SK-N-SH (cell line): ENCODE data around the gene RTN4RL1. TPM values are rescaled to one million over a fixed set of nuclear protein-coding genes. Genes with fewer than 3 reads are reported as not detected.

Source experiments
- CTCF ChIA-PET: fragments of 300-600, 350-600 bp; formaldehyde crosslinking; extraction: SDS; loops from one replicate; lab custom pipeline; 2021; lab: Yijun Ruan, JAX
- POLR2A ChIA-PET: fragments of 350-600 bp; sonication (Branson Sonifier 250); formaldehyde crosslinking; extraction: SDS; loops from one replicate; lab custom pipeline; 2020; ENCODE audit warnings: antibody characterized with exemption, inconsistent platforms; lab: Yijun Ruan, JAX
- DNase-seq: peaks from one replicate; pipeline ENCODE4 v3.0.0; 2012
- H2AFZ ChIP-seq: fragments of 200-600 bp; sonication (generic); 2 replicates; pipeline ENCODE4 v1.8.1; 2016; ENCODE audit warnings: antibody characterized with exemption, mild to moderate bottlenecking, low read depth
- H3F3A ChIP-seq: fragments of 200-600 bp; sonication (generic); replicated peaks from 2 replicates; pipeline ENCODE3; 2016; ENCODE audit warnings: antibody characterized with exemption, mild to moderate bottlenecking; ENCODE audit not compliant: insufficient read depth
- H3K27ac ChIP-seq, 2 experiments: fragments of 200-500 bp in 1 of 2; fragments of 200-600 bp in 1 of 2; sonication (Bioruptor generic) in 1 of 2; sonication (generic), shearing (Covaris generic) in 1 of 2; 2 replicates each; pipeline versions ENCODE4 v1.5.1 to v1.6.1; 2014 to 2016; ENCODE audit warnings: low read depth in 2 of 2, inconsistent platforms in 1 of 2, low read length in 1 of 2, mild to moderate bottlenecking in 1 of 2, mixed read lengths in 1 of 2
- H3K27me3 ChIP-seq: fragments of 200-600 bp; sonication (generic), shearing (Covaris generic); 2 replicates; pipeline ENCODE4 v1.6.1; 2016; ENCODE audit warnings: mixed run types; ENCODE audit not compliant: insufficient read depth
- H3K36me3 ChIP-seq, 2 experiments: fragments of 200-500 bp in 1 of 2; fragments of 200-600 bp in 1 of 2; sonication (Bioruptor generic) in 1 of 2; sonication (generic) in 1 of 2; replicated peaks in 1 of 2; 2 replicates each; pipeline versions ENCODE3 to v1.5.1; 2014 to 2016; ENCODE audit warnings: low read length in 1 of 2, mild to moderate bottlenecking in 1 of 2; ENCODE audit not compliant: insufficient read depth in 2 of 2, control insufficient read depth in 1 of 2
- H3K4me1 ChIP-seq, 2 experiments: fragments of 200-500 bp in 1 of 2; fragments of 200-600 bp in 1 of 2; sonication (Bioruptor generic) in 1 of 2; sonication (generic), shearing (Covaris generic) in 1 of 2; 2 replicates each; pipeline versions ENCODE4 v1.5.1 to v1.6.1; 2014 to 2016; ENCODE audit warnings: low read depth in 1 of 2, low read length in 1 of 2, mixed run types in 1 of 2; ENCODE audit not compliant: insufficient read depth in 2 of 2, control insufficient read depth in 1 of 2
- H3K4me2 ChIP-seq: fragments of 200-600 bp; sonication (generic), shearing (Covaris generic); 2 replicates; pipeline ENCODE4 v1.6.1; 2017; ENCODE audit warnings: mixed run types
- H3K4me3 ChIP-seq, 2 experiments: fragments of 200-500 bp in 1 of 2; fragments of 200-600 bp in 1 of 2; sonication (Bioruptor generic) in 1 of 2; sonication (generic), shearing (Covaris generic) in 1 of 2; 2 replicates each; pipeline versions ENCODE4 v1.5.1 to v1.8.1; 2014 to 2016; ENCODE audit warnings: low read depth in 2 of 2, inconsistent platforms in 1 of 2, low read length in 1 of 2, mild to moderate bottlenecking in 1 of 2, mixed read lengths in 1 of 2, moderate library complexity in 1 of 2
- H3K79me2 ChIP-seq: fragments of 200-600 bp; sonication (generic); 2 replicates; pipeline ENCODE4 v1.8.1; 2017; ENCODE audit warnings: mild to moderate bottlenecking; ENCODE audit not compliant: insufficient read depth
- H3K9ac ChIP-seq: fragments of 200-600 bp; sonication (generic); 2 replicates; pipeline ENCODE4 v1.6.1; 2017; ENCODE audit warnings: mixed run types
- H3K9me2 ChIP-seq: fragments of 200-600 bp; sonication (generic); 2 replicates; pipeline ENCODE4 v1.6.1; 2017; ENCODE audit warnings: mixed run types
- H3K9me3 ChIP-seq: fragments of 200-600 bp; sonication (generic); 2 replicates; pipeline ENCODE4 v1.6.1; 2017; ENCODE audit warnings: mixed run types, mild to moderate bottlenecking, moderate library complexity
- H4K20me1 ChIP-seq: fragments of 200-600 bp; sonication (generic); 2 replicates; pipeline ENCODE4 v1.6.1; 2017; ENCODE audit warnings: mild to moderate bottlenecking, mixed run types; ENCODE audit not compliant: insufficient read depth
- CHD2 ChIP-seq: fragments of 150-350 bp; IDR thresholded peaks from 2 replicates; pipeline ENCODE4 v1.6.1; 2018; ENCODE audit warnings: low read length; ENCODE audit not compliant: partially characterized antibody
- CTCF ChIP-seq: fragments of 200-600 bp; sonication (generic); IDR thresholded peaks from 2 replicates; pipeline ENCODE4 v1.6.1; 2017; ENCODE audit warnings: antibody characterized with exemption, mild to moderate bottlenecking, moderate library complexity
- ELF1 ChIP-seq: IDR thresholded peaks from 2 replicates; pipeline ENCODE4 v1.4.0; 2012
- EP300 ChIP-seq, 2 experiments: IDR thresholded peaks; 2 replicates each; pipeline versions ENCODE4 v1.4.0 to v1.6.1; 2012; ENCODE audit warnings: borderline replicate concordance in 1 of 2, low read depth in 1 of 2, low read length in 1 of 2
- GABPA ChIP-seq: IDR thresholded peaks from 2 replicates; pipeline ENCODE4 v1.4.0; 2012; ENCODE audit warnings: low read depth, mild to moderate bottlenecking
- MAX ChIP-seq: IDR thresholded peaks from 2 replicates; pipeline ENCODE4 v1.4.0; 2012; ENCODE audit warnings: low read depth
- NRF1 ChIP-seq: IDR thresholded peaks from 2 replicates; pipeline ENCODE4 v1.6.1; 2012; ENCODE audit warnings: low read depth, mild to moderate bottlenecking, low read length
- PBX3 ChIP-seq: IDR thresholded peaks from 2 replicates; pipeline ENCODE4; 2012
- POLR2AphosphoS5 ChIP-seq: IDR thresholded peaks from 2 replicates; pipeline ENCODE4 v1.6.1; 2012; ENCODE audit warnings: low read depth, low read length
- RCOR1 ChIP-seq: fragments of 150-350 bp; IDR thresholded peaks from 2 replicates; pipeline ENCODE4 v1.6.1; 2017; ENCODE audit warnings: antibody characterized with exemption, low read length
- RFX5 ChIP-seq: IDR thresholded peaks from 2 replicates; pipeline ENCODE4 v1.6.1; 2012; ENCODE audit warnings: mild to moderate bottlenecking, improper control_type of control experiment, low read length
- RXRA ChIP-seq: IDR thresholded peaks from 2 replicates; pipeline ENCODE4 v1.4.0; 2012; ENCODE audit warnings: low read depth, mild to moderate bottlenecking, borderline replicate concordance
- TCF12 ChIP-seq: IDR thresholded peaks from 2 replicates; pipeline ENCODE4 v1.4.0; 2012
- WGBS: methylation state at CpG from one replicate; pipeline ENCODE4 v1.1.6; 2017; ENCODE audit warnings: low lambda C conversion rate; 5-methylcytosine and 5-hydroxymethylcytosine counted together
- polyA plus RNA-seq, 3 experiments: library from polyadenylated mRNA; depleted of rRNA; stranded (reverse); fragments of >200 nt; gene quantifications; 2 replicates each; pipeline ENCODE4 v1.2.3, GENCODE V29; 2012
- TF ChIP-seq, protein P1 (sequence below): fragments of 150-350 bp; IDR thresholded peaks from 2 replicates; pipeline ENCODE4 v1.6.1; 2016; ENCODE audit warnings: mild to moderate bottlenecking, low read depth, low read length

Gene RTN4RL1
- polyA plus RNA-seq, 1 of the 3 experiments (the other 2 are of a cell fraction) = 0.07 TPM

DNA sequence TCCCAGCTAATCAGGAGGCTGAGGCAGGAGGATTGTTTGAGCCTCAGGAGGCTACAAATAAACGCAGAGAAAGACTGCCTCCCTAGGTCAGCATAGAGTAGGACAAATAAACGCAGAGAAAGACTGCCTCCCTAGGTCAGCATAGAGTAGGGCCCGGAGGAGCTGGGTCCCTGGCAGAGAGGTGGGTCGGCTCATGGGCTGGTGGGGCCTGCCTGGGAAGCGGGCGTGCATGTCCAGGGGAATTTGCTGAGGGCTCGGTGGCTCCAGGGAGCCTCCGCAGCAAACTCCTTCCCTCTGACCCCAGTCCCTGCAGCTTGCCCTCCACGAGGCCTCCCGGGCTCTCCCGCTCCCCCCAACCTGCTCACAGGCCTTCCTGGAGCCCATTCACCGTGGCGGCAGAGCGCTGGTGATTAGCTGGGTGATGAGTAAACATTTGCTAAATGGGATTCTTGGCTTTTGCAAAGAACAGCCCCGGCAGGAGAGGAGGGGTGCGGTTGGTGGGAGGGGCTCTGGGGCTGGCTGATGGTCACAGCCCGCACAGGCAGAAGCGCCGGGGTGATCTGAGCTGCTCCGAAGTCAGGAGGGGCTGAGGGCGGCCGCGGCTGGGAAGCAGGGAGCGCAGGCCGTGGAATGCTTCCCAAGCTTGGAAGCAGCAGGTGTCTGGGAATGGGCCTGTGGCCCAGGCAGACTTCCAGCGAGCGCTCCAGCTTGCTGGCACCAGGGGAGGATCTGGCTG lies 93.1 kb downstream of the RTN4RL1 start:
- H3K9me2 ChIP-seq = no peaks in the 10 kb centered on the region
- no peaks in the 10 kb centered on the region for H3F3A ChIP-seq
- no peak overlapping the region for H3K27ac ChIP-seq
- no peaks in the 10 kb centered on the region for H3K9me3 ChIP-seq
- H2AFZ ChIP-seq = no peak overlapping the region
- no peak for TF ChIP-seq RFX5
- no peak for TF ChIP-seq PBX3
- TF ChIP-seq GABPA = no peak
- TF ChIP-seq RCOR1 = no peak
- TF ChIP-seq NRF1 = no peak
- no peak for TF ChIP-seq ELF1
- no peak for TF ChIP-seq RXRA
- TF ChIP-seq CHD2 = no peak
- no peak overlapping the region for H3K4me3 ChIP-seq
- no peaks in the 10 kb centered on the region for H3K27me3 ChIP-seq
- H3K79me2 ChIP-seq = no peaks in the 10 kb centered on the region
- DNase-seq = no peak
- H3K4me1 ChIP-seq = peaks cover 0 to 4% of the 10 kb centered on the region in 2 experiments; a peak in 1 of 4 replicates
- H4K20me1 ChIP-seq = no peaks in the 10 kb centered on the region
- POLR2A ChIA-PET = interaction anchor here (0.7 kb wide), 1 partner anchor 15 kb away, joined by 3 read pairs; no protein-coding TSS in a partner anchor
- H3K4me2 ChIP-seq = no peak overlapping the region
- H3K9ac ChIP-seq = no peak overlapping the region
- no peaks in the 10 kb centered on the region for H3K36me3 ChIP-seq
- 78% methylated on average over 27 of the region's 27 CpGs for WGBS
- CTCF ChIA-PET = interaction anchor here (2.6 kb wide), 1 partner anchor 94 kb away, joined by 9 read pairs; no protein-coding TSS in a partner anchor

DNA sequence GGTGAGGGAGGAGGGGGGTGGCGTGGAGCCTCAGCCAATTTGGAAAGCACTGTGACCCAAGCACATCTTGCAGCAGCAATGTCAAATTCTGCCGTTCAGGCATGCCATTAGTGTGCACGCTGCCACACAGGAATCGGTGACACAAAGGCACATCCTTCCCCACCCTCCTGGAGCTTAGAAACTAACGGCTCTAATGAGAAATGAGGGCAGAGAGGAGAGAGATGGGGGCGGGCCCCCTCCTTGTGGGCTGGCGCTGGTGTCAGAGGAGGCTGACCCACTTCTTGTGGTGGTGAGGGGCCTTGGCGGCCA lies 94.8 kb downstream of the RTN4RL1 start:
- WGBS = 51% methylated on average over 5 of the region's 8 CpGs
- no peaks in the 10 kb centered on the region for H3K79me2 ChIP-seq

More for the DNA sequence above, 94.8 kb downstream of the RTN4RL1 start:
- no peak overlapping the region for H3K4me3 ChIP-seq
- H3K9me2 ChIP-seq = no peaks in the 10 kb centered on the region
- POLR2A ChIA-PET = no interaction called here
- no peak overlapping the region for H3K27ac ChIP-seq
- no peaks in the 10 kb centered on the region for H3K27me3 ChIP-seq
- H3K36me3 ChIP-seq = no peaks in the 10 kb centered on the region
- H3K9me3 ChIP-seq = no peaks in the 10 kb centered on the region
- TF ChIP-seq MAX = no peak
- TF ChIP-seq, protein P1, sequence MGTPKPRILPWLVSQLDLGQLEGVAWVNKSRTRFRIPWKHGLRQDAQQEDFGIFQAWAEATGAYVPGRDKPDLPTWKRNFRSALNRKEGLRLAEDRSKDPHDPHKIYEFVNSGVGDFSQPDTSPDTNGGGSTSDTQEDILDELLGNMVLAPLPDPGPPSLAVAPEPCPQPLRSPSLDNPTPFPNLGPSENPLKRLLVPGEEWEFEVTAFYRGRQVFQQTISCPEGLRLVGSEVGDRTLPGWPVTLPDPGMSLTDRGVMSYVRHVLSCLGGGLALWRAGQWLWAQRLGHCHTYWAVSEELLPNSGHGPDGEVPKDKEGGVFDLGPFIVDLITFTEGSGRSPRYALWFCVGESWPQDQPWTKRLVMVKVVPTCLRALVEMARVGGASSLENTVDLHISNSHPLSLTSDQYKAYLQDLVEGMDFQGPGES = no peak
- TF ChIP-seq TCF12 = no peak
- TF ChIP-seq EP300 (IDR thresholded peaks at IDR 0.05; ENCODE audit: borderline replicate concordance in 1 of 2, low read depth in 1 of 2, low read length in 1 of 2) = no peak
- TF ChIP-seq NRF1 = no peak
- TF ChIP-seq POLR2AphosphoS5 = no peak
- TF ChIP-seq CTCF = no peak
- TF ChIP-seq, all 33 proteins: peak for 0
- Histone ChIP-seq H4K20me1 (no peaks in the 10 kb centered on the region), H3K9ac (no peak overlapping the region), H3K4me2 (no peak overlapping the region), H3K4me1 (peaks cover 0 to 4% of the 10 kb centered on the region in 2 experiments; a peak in 1 of 4 replicates), H2AFZ (no peak overlapping the region), H3F3A (no peaks in the 10 kb centered on the region)
- no peak for DNase-seq
- CTCF ChIA-PET = interaction anchor here (0.6 to 2.6 kb wide), 2 partner anchors 18 to 96 kb away, joined by 4 to 9 read pairs; no protein-coding TSS in a partner anchor
